OCI-LY7 (cell line): ENCODE data around the gene TMEM243. TPM values are rescaled to one million over a fixed set of nuclear protein-coding genes. Genes with fewer than 3 reads are reported as not detected.

Experiments used
- BruUV-seq: library from RNA; stranded (reverse); fragments of 400-500 nt; replicated peaks from 2 replicates; lab custom pipeline; 2021; lab: Mats Ljungman, UMichigan
- CTCF ChIA-PET: fragments of 300-600 bp; sonication (Branson Sonifier 250); formaldehyde crosslinking; loops from one replicate; lab custom pipeline; 2022; ENCODE audit warnings: antibody characterized with exemption; ENCODE audit not compliant: unreplicated experiment; lab: Charles Lee
- POLR2A ChIA-PET: fragments of 300-600 bp; sonication (Branson Sonifier 250); formaldehyde crosslinking; loops from one replicate; lab custom pipeline; 2022; ENCODE audit warnings: antibody characterized with exemption; lab: Charles Lee
- DNase-seq: peaks from one replicate; pipeline ENCODE4 v3.0.0-alpha.2; 2015; ENCODE audit warnings: low spot score
- H2AFZ ChIP-seq: fragments of 200-600 bp; sonication (generic), shearing (Covaris generic); 2 replicates; pipeline ENCODE4 v1.6.1; 2014; ENCODE audit warnings: mild to moderate bottlenecking, antibody characterized with exemption, low read length, moderate library complexity
- H3K27ac ChIP-seq: fragments of 200-600 bp; sonication (generic); 2 replicates; pipeline ENCODE4 v1.5.1; 2014; ENCODE audit warnings: mixed run types, low read depth, mild to moderate bottlenecking, moderate library complexity, low read length, inconsistent platforms; ENCODE audit not compliant: poor library complexity, severe bottlenecking
- H3K36me3 ChIP-seq: fragments of 200-600 bp; sonication (generic); 2 replicates; pipeline ENCODE4 v1.6.1; 2014; ENCODE audit warnings: mild to moderate bottlenecking, antibody characterized with exemption, low read length, moderate library complexity, mixed read lengths; ENCODE audit not compliant: insufficient read depth
- H3K4me1 ChIP-seq: fragments of 200-600 bp; sonication (generic); 2 replicates; pipeline ENCODE4 v1.5.1; 2014; ENCODE audit warnings: mild to moderate bottlenecking, low read length; ENCODE audit not compliant: insufficient read depth, poor library complexity, severe bottlenecking
- H3K4me2 ChIP-seq: fragments of 200-600 bp; sonication (generic); 2 replicates; pipeline ENCODE4 v1.6.1; 2014; ENCODE audit warnings: mild to moderate bottlenecking, low read length
- H3K4me3 ChIP-seq: fragments of 200-600 bp; sonication (generic); 2 replicates; pipeline ENCODE4 v1.5.1; 2014; ENCODE audit warnings: mild to moderate bottlenecking, low read depth, low read length; ENCODE audit not compliant: poor library complexity, severe bottlenecking
- H3K79me2 ChIP-seq: fragments of 200-600 bp; sonication (generic); 2 replicates; pipeline ENCODE4 v1.6.1; 2016; ENCODE audit warnings: low read depth, mild to moderate bottlenecking, low read length, moderate library complexity, mixed read lengths; ENCODE audit not compliant: insufficient read depth
- H3K9me2 ChIP-seq: fragments of 200-600 bp; sonication (generic); 2 replicates; pipeline ENCODE4 v1.6.1; 2016; ENCODE audit warnings: mild to moderate bottlenecking, low read length, mixed read lengths; ENCODE audit not compliant: insufficient read depth
- H3K9me3 ChIP-seq: fragments of 200-600 bp; sonication (generic); 2 replicates; pipeline ENCODE4 v1.6.1; 2014; ENCODE audit warnings: mild to moderate bottlenecking, mixed run types, low read length, mixed read lengths
- H4K20me1 ChIP-seq: fragments of 200-600 bp; sonication (generic); 2 replicates; pipeline ENCODE4 v1.6.1; 2014; ENCODE audit warnings: mild to moderate bottlenecking, antibody characterized with exemption, low read length, moderate library complexity, mixed read lengths; ENCODE audit not compliant: insufficient read depth
- CTCF ChIP-seq: fragments of 200-600 bp; sonication (generic); conservative IDR thresholded peaks from 2 replicates; pipeline ENCODE4 v1.5.1; 2014; ENCODE audit warnings: mild to moderate bottlenecking, antibody characterized with exemption, low read length, moderate library complexity, mixed read lengths
- EZH2phosphoT487 ChIP-seq: fragments of 200-600 bp; sonication (generic); IDR thresholded peaks from 2 replicates; pipeline ENCODE4 v1.6.1; 2018; ENCODE audit warnings: low read depth, borderline replicate concordance, mild to moderate bottlenecking, mixed run types, antibody characterized with exemption, low read length, moderate library complexity, mixed read lengths
- intact Hi-C: fragments of 100-400 bp; cut with micrococcal nuclease; formaldehyde crosslinking; loops from one replicate; pipeline ENCODE4 v1.10.0; 2022; ENCODE audit not compliant: unreplicated experiment
- total RNA-seq, 2 experiments: library from RNA; depleted of rRNA in 1 of 2; stranded (reverse); fragments of >200 nt in 1 of 2; shearing (Covaris generic) in 1 of 2; gene quantifications; 2 replicates each; pipeline ENCODE4 v1.2.3, GENCODE V29; 2014 to 2022

Gene TMEM243
- total RNA-seq, 2 experiments from 2014 or later: 88.7 to 126 TPM

- Histone ChIP-seq H3K36me3 (peaks cover 77% of the 10 kb centered on the region), H3K4me3 (peak overlapping the region; percentile 93), H3K4me1 (peaks cover 60% of the 10 kb centered on the region), H3K27ac (peak overlapping the region; percentile 81), H3K9me2 (no peaks in the 10 kb centered on the region), H2AFZ (no peak overlapping the region), H4K20me1 (peaks cover 63% of the 10 kb centered on the region), H3K4me2 (peak overlapping the region; percentile 83), H3K9me3 (no peaks in the 10 kb centered on the region), H3K79me2 (peaks cover 92% of the 10 kb centered on the region)
- no TSS peak for BruUV-seq
- ChIA-PET POLR2A (interaction anchor here (1.1 to 10.6 kb wide), 5 partner anchors 16 to 68 kb away, joined by 3 to 192 read pairs (median 34); partner anchors contain the start of gene TMEM243), CTCF (no interaction called here)
- intact Hi-C loops: loop anchor here (5.0 kb wide), 3 partner anchors 721 to 1061 kb away; partner anchors contain the start of genes DBF4 and SLC25A40
- DNase-seq: no peak
- TF ChIP-seq EZH2phosphoT487 (no peak), CTCF (no peak)
Measured at GRCh38 chr7:87156709-87157108, 62.8 kb downstream of the TMEM243 start.

GRCh38 chr7:87155788-87156187, 63.7 kb downstream of the TMEM243 start:
- peak overlapping the region; percentile 83 for H3K4me2 ChIP-seq
- peak; percentile 61 for DNase-seq
- no peaks in the 10 kb centered on the region for H3K9me2 ChIP-seq
- peaks cover 63% of the 10 kb centered on the region for H4K20me1 ChIP-seq
- peaks cover 91% of the 10 kb centered on the region for H3K79me2 ChIP-seq
- ChIA-PET CTCF (interaction anchor here (1.1 kb wide), 1 partner anchor 20 kb away, joined by 3 read pairs; no protein-coding TSS in a partner anchor), POLR2A (interaction anchor here (0.6 to 10.6 kb wide), 12 partner anchors 10 to 1065 kb away, joined by 3 to 192 read pairs (median 4); partner anchors contain the start of gene TMEM243)
- no TSS peak for BruUV-seq
- intact Hi-C loops: loop anchor here (5.0 kb wide), 3 partner anchors 722 to 1062 kb away; partner anchors contain the start of genes DBF4 and SLC25A40
- H3K4me3 ChIP-seq: peak overlapping the region; percentile 93
- no peaks in the 10 kb centered on the region for H3K9me3 ChIP-seq
- peaks cover 72% of the 10 kb centered on the region for H3K36me3 ChIP-seq
- peaks cover 68% of the 10 kb centered on the region for H3K4me1 ChIP-seq
- peak overlapping the region; percentile 81 for H3K27ac ChIP-seq
- no peak for TF ChIP-seq EZH2phosphoT487
- no peak for TF ChIP-seq CTCF
- no peak overlapping the region for H2AFZ ChIP-seq

GRCh38 chr7:87154569-87154968, 65.0 kb downstream of the TMEM243 start:
- no peak overlapping the region for H2AFZ ChIP-seq
- peak overlapping the region; percentile 93 for H3K4me3 ChIP-seq
- peak overlapping the region; percentile 83 for H3K4me2 ChIP-seq
- peaks cover 65% of the 10 kb centered on the region for H3K4me1 ChIP-seq
- peaks cover 79% of the 10 kb centered on the region for H3K79me2 ChIP-seq
- intact Hi-C loops: loop anchor here (5.0 kb wide), 4 partner anchors 83 to 942 kb away; partner anchors contain the start of gene CROT
- H4K20me1 ChIP-seq: peaks cover 59% of the 10 kb centered on the region
- BruUV-seq: no TSS peak
- peak overlapping the region; percentile 81 for H3K27ac ChIP-seq
- CTCF ChIA-PET: interaction anchor here (1.1 to 1.5 kb wide), 3 partner anchors 21 to 64 kb away, joined by 3 to 5 read pairs (median 3); partner anchors contain the start of gene TMEM243
- DNase-seq: no peak
- POLR2A ChIA-PET: interaction anchor here (0.7 to 10.6 kb wide), 18 partner anchors 9 to 720 kb away, joined by 3 to 192 read pairs (median 5); partner anchors contain the start of genes CROT and TMEM243
- no peaks in the 10 kb centered on the region for H3K9me2 ChIP-seq
- H3K36me3 ChIP-seq: peaks cover 61% of the 10 kb centered on the region
- TF ChIP-seq CTCF: no peak
- no peak for TF ChIP-seq EZH2phosphoT487
- no peaks in the 10 kb centered on the region for H3K9me3 ChIP-seq
